ENCODE results near the gene PPIA.
A peak's percentile ranks its signal among the peaks of the same experiment; 100 is the strongest.
"Not testable (repeated sequence)": the region's sequence is repeated elsewhere in the genome, so short reads cannot be mapped to it uniquely, and the experiment has no call there.

Gene PPIA

DNA sequence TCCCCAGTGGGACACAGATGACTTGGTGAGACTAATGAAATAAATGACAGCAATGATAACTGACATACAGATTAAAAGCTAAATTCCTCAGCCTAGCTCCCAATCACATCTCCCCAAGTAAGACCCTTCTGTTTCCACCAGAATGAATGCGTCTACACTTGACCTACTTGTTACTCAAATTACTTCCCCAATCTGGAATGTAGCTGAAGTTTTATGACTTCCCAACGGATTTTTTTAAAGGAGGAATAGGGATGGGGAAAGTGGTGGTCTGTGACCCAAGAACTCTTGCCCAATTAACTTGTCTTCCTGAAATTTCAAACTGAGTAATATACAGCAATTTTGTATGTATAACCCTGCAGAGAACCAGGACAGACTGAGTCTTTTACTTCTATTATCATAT, 42.3 kb downstream of the PPIA start:
- H3K27ac ChIP-seq (replicated peaks): no peak overlapping the region
- H3K4me3 ChIP-seq (replicated peaks; ENCODE audit: insufficient read depth, low read length): no peak overlapping the region
- H3K27me3 ChIP-seq (ENCODE audit: insufficient read depth, poor library complexity, severe bottlenecking): no peaks in the 10 kb centered on the region
- DNase-seq (ENCODE audit: low read depth in 1 of 2, low spot score in 1 of 2): no peak
- TF ChIP-seq, protein P1, sequence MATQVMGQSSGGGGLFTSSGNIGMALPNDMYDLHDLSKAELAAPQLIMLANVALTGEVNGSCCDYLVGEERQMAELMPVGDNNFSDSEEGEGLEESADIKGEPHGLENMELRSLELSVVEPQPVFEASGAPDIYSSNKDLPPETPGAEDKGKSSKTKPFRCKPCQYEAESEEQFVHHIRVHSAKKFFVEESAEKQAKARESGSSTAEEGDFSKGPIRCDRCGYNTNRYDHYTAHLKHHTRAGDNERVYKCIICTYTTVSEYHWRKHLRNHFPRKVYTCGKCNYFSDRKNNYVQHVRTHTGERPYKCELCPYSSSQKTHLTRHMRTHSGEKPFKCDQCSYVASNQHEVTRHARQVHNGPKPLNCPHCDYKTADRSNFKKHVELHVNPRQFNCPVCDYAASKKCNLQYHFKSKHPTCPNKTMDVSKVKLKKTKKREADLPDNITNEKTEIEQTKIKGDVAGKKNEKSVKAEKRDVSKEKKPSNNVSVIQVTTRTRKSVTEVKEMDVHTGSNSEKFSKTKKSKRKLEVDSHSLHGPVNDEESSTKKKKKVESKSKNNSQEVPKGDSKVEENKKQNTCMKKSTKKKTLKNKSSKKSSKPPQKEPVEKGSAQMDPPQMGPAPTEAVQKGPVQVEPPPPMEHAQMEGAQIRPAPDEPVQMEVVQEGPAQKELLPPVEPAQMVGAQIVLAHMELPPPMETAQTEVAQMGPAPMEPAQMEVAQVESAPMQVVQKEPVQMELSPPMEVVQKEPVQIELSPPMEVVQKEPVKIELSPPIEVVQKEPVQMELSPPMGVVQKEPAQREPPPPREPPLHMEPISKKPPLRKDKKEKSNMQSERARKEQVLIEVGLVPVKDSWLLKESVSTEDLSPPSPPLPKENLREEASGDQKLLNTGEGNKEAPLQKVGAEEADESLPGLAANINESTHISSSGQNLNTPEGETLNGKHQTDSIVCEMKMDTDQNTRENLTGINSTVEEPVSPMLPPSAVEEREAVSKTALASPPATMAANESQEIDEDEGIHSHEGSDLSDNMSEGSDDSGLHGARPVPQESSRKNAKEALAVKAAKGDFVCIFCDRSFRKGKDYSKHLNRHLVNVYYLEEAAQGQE (IDR thresholded peaks at IDR 0.05; ENCODE audit: insufficient replicate concordance, low read depth): no peak
- TF ChIP-seq SPI1 (IDR thresholded peaks at IDR 0.05; ENCODE audit: borderline replicate concordance, low read depth) (no peak), GABPA (IDR thresholded peaks at IDR 0.05; ENCODE audit: low read depth) (no peak), POLR2AphosphoS5 (IDR thresholded peaks at IDR 0.05; ENCODE audit: low read depth) (no peak)
- TF ChIP-seq, protein P2, sequence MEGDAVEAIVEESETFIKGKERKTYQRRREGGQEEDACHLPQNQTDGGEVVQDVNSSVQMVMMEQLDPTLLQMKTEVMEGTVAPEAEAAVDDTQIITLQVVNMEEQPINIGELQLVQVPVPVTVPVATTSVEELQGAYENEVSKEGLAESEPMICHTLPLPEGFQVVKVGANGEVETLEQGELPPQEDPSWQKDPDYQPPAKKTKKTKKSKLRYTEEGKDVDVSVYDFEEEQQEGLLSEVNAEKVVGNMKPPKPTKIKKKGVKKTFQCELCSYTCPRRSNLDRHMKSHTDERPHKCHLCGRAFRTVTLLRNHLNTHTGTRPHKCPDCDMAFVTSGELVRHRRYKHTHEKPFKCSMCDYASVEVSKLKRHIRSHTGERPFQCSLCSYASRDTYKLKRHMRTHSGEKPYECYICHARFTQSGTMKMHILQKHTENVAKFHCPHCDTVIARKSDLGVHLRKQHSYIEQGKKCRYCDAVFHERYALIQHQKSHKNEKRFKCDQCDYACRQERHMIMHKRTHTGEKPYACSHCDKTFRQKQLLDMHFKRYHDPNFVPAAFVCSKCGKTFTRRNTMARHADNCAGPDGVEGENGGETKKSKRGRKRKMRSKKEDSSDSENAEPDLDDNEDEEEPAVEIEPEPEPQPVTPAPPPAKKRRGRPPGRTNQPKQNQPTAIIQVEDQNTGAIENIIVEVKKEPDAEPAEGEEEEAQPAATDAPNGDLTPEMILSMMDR (IDR thresholded peaks at IDR 0.05; ENCODE audit: insufficient read depth, low read length): no peak

DNA sequence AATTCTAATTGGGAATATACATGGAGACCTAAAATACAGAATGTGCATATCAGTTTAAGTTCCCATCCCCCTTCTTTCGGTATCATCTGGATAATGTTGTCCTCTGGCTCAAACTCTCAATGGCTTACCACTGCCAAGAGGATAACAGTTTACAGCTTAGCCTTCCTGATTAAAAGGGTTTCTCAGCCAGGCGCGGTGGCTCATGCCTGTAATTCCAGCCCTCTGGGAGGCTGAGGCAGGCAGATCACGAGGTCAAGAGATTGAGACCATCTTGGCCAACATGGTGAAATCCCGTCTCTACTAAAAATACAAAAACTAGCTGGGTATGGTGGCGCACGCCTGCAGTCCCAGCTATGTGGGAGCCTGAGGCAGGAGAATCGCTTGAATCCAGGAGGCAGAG, 46.2 kb downstream of the PPIA start:
- H3K4me3 ChIP-seq (replicated peaks; ENCODE audit: insufficient read depth, low read length); DNase-seq (ENCODE audit: low read depth in 1 of 2, low spot score in 1 of 2): not testable (repeated sequence)

GRCh38 chr7:44843440-44843839, 47.0 kb downstream of the PPIA start:
- H3K27ac ChIP-seq (replicated peaks); H3K4me3 ChIP-seq (replicated peaks; ENCODE audit: insufficient read depth, low read length); H3K27me3 ChIP-seq (ENCODE audit: insufficient read depth, poor library complexity, severe bottlenecking); DNase-seq (ENCODE audit: low read depth in 1 of 2, low spot score in 1 of 2): not testable (repeated sequence)

More for the DNA sequence above, 46.2 kb downstream of the PPIA start:
- not testable (repeated sequence) for H3K27me3 ChIP-seq (ENCODE audit: insufficient read depth, poor library complexity, severe bottlenecking); H3K27ac ChIP-seq (replicated peaks)

- Histone ChIP-seq H3K27ac (replicated peaks) (peak overlapping the region; percentile 47), H3K4me3 (replicated peaks; ENCODE audit: insufficient read depth, low read length) (peak overlapping the region; percentile 43), H3K27me3 (ENCODE audit: insufficient read depth, poor library complexity, severe bottlenecking) (no peaks in the 10 kb centered on the region)
- no peak for DNase-seq (ENCODE audit: low read depth in 1 of 2, low spot score in 1 of 2)
- TF ChIP-seq, protein P2 (IDR thresholded peaks at IDR 0.05; ENCODE audit: insufficient read depth, low read length): no peak
- TF ChIP-seq, protein P1 (IDR thresholded peaks at IDR 0.05; ENCODE audit: insufficient replicate concordance, low read depth): no peak
- TF ChIP-seq SPI1 (IDR thresholded peaks at IDR 0.05; ENCODE audit: borderline replicate concordance, low read depth) (no peak), GABPA (IDR thresholded peaks at IDR 0.05; ENCODE audit: low read depth) (no peak), POLR2AphosphoS5 (IDR thresholded peaks at IDR 0.05; ENCODE audit: low read depth) (no peak)
These were observed 49.0 kb downstream of the PPIA start for GRCh38 chr7:44845451-44845850.

GRCh38 chr7:44846390-44846789, 49.9 kb downstream of the PPIA start:
- H3K4me3 ChIP-seq (replicated peaks; ENCODE audit: insufficient read depth, low read length): peak overlapping the region; percentile 43
- DNase-seq (ENCODE audit: low read depth in 1 of 2, low spot score in 1 of 2); H3K27me3 ChIP-seq (ENCODE audit: insufficient read depth, poor library complexity, severe bottlenecking): not testable (repeated sequence)
- H3K27ac ChIP-seq (replicated peaks): peak overlapping the region; percentile 85

Measured in HL-60 (cell line).